ENCODE measurements around the gene PARD3B.

DNA sequence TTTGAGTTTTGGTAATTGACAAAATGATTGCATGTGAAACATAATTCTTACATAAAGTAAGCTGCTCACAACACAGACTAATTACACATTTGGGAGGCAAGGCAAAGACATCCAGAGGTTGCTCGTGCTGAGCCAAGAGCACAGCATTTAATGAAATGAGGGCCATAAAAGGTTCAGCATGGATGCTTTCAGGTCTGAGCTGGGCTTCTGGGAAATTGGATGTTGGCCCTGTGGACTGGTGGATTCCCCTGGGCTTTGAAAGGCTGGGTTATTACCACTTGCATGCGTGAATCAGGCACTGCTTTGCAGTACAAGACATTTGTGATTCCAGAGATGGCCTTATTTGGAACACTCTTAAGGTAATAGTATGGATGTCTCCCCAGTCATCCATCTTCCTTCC, 603.5 kb downstream of the PARD3B start:
- TF ChIP-seq, protein P1, sequence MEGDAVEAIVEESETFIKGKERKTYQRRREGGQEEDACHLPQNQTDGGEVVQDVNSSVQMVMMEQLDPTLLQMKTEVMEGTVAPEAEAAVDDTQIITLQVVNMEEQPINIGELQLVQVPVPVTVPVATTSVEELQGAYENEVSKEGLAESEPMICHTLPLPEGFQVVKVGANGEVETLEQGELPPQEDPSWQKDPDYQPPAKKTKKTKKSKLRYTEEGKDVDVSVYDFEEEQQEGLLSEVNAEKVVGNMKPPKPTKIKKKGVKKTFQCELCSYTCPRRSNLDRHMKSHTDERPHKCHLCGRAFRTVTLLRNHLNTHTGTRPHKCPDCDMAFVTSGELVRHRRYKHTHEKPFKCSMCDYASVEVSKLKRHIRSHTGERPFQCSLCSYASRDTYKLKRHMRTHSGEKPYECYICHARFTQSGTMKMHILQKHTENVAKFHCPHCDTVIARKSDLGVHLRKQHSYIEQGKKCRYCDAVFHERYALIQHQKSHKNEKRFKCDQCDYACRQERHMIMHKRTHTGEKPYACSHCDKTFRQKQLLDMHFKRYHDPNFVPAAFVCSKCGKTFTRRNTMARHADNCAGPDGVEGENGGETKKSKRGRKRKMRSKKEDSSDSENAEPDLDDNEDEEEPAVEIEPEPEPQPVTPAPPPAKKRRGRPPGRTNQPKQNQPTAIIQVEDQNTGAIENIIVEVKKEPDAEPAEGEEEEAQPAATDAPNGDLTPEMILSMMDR (conservative IDR thresholded peaks at IDR 0.05 in 1 of 2, IDR thresholded peaks at IDR 0.05 in 1 of 2; ENCODE audit: low read depth in 1 of 2, low read length in 2 of 2) = no peak
- no peak for TF ChIP-seq EZH2 (IDR thresholded peaks at IDR 0.05; ENCODE audit: low read length, missing control alignments)

Measured in fibroblast of lung (primary cell).